Endothelial cell of hepatic sinusoid (primary cell): ENCODE data around the gene FAT2.
"Not testable (repeated sequence)": the region's sequence is repeated elsewhere in the genome, so short reads cannot be mapped to it uniquely, and the experiment has no call there.

Source experiments
- in situ Hi-C: cut with HindIII; loops from 2 replicates; pipeline ENCODE4 v1.10.0; 2017; ENCODE audit warnings: low sequenced_read_pairs

The FAT2 gene

DNA sequence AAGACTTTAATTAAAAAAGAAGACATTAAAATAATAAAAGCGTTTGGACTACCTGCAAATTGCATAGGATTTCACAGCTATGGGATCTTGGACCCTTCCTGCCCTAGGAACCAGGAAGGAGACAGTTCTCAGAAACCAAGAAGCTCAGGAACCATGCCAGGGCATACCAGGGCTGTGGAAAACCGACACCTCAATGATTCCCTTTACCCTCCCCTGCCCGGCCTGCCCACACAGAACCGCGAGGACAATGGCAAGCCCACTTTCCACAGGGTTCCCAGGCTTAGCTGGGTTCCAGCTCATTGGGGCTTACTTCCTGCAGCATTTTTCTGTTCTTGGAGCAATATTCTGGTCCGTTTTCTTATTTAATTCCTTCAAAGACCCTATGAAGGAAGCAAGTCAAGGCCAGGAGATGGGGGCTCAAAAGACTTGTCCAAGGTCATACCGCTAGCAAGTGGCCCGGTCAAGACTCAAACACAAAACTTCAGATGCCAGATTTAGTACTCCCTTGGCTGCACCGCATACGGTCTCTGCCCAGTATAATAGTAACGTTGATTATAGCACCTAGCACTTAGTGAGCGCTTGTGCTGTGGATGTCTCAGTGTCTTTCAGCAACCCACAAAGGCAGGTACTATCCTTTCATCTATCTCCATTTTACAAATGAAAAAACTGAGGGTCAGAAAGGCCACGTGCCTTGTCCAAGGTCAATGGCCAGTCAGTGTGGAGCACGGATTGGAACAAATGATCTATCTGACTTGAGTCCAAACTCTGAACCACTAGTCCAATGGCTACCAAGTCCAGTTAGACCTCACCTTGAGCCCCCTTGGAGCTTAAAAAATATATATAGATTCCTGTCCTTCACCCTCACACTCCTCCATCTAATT lies 6.8 kb downstream of the FAT2 start:
- in situ Hi-C loops, result no loop called here

DNA sequence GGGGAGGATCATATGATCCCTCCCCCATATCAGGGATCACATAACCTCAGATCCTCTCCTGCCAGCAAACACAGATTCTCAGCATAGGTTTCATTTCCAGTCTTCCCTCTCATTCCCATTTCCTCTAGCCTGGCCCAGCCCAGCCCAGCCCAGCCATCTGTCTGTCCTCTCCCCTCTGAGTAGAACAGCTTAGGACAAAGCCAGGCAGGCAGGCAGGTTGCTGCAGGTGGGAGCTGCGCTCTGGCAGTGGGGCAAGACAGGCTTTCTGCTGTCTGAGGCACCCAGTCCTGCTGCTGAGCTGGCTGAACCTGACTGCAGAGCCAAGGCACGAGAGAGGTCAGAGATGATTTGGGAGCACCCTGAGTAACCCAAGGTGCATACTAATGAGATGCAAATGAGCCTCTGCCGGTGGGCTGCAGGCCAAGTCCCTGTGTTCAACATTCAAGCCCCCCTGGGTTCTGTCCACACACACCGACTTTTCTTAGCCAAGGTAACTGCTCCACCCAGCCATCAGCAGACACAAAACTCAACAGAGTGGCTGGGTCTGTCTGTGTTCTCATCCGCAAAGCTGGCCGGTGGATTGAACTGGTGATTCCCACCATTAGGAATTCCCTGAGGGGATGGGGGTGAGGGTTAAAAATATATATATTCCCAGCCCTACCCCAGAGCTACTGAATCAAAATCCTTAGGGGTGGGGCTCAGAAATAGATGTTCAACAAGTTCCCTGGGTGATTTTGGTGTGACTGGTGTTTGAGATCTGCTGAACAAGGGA lies 9.1 kb downstream of the FAT2 start:
- in situ Hi-C loops, result no loop called here

DNA sequence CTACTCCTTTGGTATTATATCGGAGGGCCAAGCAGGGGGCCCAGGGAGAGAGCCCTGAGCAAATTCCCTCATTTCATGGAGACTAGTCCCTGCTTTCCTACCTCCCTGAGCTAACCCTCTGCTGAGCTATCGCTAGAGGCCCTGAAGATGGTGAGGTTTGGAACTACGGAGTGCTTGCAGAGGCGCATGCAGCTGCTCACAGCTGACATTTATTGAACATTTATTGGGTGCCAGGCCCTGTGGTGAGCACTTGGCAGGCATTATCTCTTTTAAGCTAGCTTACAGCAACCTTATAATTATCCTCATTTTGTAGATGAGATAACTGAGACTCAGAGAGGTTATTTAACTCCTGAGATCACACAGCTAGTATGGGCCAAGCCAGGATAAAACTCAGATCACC lies 9.8 kb downstream of the FAT2 start:
- in situ Hi-C loops, result no loop called here

DNA sequence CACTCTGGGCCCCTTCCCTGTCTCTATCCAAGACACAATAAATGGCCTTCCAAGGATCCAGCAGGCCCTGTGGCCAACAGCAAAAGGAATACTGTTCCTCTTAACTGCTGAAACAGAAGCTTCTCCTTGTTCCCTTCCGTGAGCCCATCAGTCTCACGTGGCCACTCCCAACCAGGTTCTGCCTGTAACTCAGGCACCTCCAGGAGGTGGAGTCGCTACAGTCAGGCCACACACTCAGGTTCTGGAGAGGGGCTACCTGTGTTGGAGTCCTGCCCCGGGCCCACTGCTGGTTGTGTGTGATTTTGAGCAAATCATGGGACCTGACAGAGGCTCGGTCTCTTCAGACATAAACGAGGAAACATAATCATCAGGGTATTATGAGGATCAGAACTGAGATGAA lies 10.3 kb downstream of the FAT2 start:
- in situ Hi-C loops, result no loop called here

- in situ Hi-C loops, result no loop called here
These were observed 10.9 kb downstream of the FAT2 start for GRCh38 chr5:151580239-151580638.

- in situ Hi-C loops, result not testable (repeated sequence)
These were observed 12.0 kb downstream of the FAT2 start for GRCh38 chr5:151579146-151579545.

- in situ Hi-C loops, result no loop called here
These were observed 12.7 kb downstream of the FAT2 start for GRCh38 chr5:151578326-151579025.

- in situ Hi-C loops, result no loop called here
These were observed 13.6 kb downstream of the FAT2 start for GRCh38 chr5:151577566-151577965.

GRCh38 chr5:151574444-151574996 lies 16.6 kb downstream of the FAT2 start:
- in situ Hi-C loops, result no loop called here

- in situ Hi-C loops, result no loop called here
These were observed 18.3 kb downstream of the FAT2 start for GRCh38 chr5:151572657-151573368.

DNA sequence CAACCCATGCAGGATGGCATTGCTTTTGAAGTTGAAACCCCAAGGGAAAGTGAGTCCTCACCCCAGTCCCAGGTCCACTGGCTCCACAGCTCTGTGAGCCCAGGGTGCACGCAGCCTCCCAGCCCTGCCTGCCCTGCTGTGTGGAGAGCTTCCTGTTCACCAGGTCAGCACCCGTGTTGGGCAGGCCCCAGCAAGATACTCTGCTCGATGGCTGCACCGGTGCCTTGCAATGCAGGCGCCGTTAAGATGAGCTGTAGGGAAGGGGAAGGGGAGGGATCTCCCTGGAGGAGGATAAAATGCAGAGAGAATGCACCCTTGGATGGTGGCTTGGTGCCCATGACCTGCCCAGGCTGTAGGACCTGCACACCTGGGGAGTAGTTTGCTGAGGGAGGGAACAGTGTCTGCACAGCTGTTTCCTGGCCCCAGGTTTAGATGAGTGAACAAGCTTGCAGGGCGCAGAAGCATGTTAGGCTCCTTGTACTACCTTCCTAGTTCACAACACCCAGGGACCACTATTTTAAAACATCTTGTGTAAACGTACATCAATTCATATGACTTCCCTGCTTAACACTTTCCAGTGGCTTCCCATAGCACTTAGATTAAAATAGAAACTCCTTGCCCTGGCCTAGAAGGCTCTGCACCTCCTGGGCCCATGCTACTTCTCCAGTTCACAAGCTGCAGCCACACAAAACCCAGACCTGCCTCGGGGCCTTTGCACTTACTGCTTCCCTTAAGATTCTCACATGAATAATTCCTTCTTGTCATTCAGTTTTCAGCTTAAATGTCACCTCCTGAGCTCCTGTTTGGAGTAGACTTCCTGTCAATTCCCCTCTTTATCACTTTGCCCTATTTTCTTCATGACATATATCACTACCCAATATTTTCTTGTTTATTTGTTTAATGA lies 19.6 kb downstream of the FAT2 start:
- in situ Hi-C loops, result no loop called here

- in situ Hi-C loops, result no loop called here
These were observed 20.4 kb downstream of the FAT2 start for GRCh38 chr5:151570512-151571269.

DNA sequence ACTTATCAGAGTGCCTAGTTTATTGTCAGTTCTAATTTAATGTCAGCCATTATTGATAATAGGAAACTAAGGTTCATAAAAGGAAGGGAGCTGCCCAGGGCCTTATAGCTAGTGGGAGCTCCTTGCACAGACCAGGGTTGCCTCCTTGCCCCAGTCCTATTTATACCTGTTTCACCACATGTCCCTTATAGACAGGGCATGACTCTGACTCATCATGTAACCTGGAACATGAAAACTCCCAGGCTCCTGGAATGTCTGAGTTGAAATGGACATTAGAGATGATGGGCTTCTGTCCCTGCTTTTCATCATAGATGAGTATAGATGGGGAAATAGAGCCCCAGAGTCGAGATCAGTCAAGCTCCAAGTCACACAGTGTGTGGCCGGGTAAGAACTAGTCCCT lies 21.1 kb downstream of the FAT2 start:
- in situ Hi-C loops, result no loop called here

- in situ Hi-C loops, result no loop called here
These were observed 21.7 kb downstream of the FAT2 start for GRCh38 chr5:151569132-151570046.

GRCh38 chr5:151568036-151568435 lies 23.1 kb downstream of the FAT2 start:
- in situ Hi-C loops, result no loop called here

- in situ Hi-C loops, result no loop called here
These were observed 25.2 kb downstream of the FAT2 start for GRCh38 chr5:151565971-151566370.

DNA sequence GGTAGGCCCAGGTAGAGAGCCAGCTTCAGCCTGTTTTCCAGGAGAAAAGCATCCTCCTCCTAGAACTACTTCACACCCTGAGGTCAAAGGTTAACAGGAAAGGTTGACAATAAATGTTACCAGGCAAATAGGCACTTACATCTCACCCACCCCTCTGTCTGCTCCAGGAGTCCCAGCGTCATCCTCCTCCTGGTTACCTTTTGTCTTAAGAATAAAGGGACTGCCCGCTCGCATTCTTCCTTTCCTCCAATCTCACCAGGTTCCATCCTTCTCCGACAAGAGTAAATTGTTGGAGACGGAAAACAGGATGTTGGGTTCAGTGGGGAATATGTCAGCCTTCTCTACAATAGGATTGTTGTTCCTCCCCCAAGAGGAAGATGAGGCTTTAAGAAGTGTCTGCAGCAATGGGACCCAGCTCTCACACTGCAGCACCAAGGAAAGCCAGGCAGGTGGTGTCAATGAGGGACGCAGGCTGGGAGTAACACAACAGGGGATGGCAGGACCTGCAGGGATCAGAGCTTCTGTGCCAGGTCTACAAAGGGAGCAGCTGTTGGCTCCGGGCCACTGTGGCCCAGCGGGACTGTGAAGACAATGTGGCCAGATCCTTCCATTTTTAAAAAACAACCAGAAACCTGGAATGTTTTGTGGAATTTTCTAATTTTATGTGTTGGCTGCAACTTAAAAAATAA lies 29.0 kb downstream of the FAT2 start:
- in situ Hi-C loops, result no loop called here
